ENCODE measurements around the gene HSPB1. TPM values are rescaled to one million over a fixed set of nuclear protein-coding genes. Genes with fewer than 3 reads are reported as not detected.
A peak's percentile ranks its signal among the peaks of the same experiment; 100 is the strongest.
"Not testable (repeated sequence)": the region's sequence is repeated elsewhere in the genome, so short reads cannot be mapped to it uniquely, and the experiment has no call there.

The HSPB1 gene
- total and polyA plus RNA-seq, 3 donors from 2014 or later = 190 to 245 (median 216) TPM

DNA sequence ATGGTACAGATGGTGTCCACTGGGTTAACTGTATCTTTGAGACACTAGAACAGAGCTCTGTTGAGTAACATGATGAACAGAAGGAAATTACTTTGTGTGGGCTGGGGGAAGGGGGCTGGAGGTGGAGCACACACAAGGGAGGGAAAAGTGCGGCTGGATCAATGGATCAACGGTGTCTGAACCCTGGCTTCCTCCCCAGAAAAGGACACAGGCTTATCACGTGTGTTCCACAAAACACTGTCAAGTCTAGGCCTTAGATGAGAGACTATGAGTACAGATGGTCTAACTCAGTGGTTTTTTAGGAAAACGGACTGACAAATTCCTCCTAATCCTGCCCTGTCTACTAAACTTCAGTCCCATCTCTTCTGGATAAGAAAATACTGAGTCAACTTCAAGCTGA is 27.8 kb downstream of the HSPB1 start:
- no peaks in the 10 kb centered on the region for H3K9me3 ChIP-seq
- H3K27me3 ChIP-seq = no peaks in the 10 kb centered on the region
- intact Hi-C loops (cut with DNase I; ENCODE audit: low total_unique reads) = no loop called here
- no peaks in the 10 kb centered on the region for H3K36me3 ChIP-seq (ENCODE audit: low read depth, missing control alignments)
- WGBS, 2 donors = 54 to 64% methylated on average over 4 of the region's 4 CpGs
- no peak overlapping the region for H3K27ac ChIP-seq
- no peak for DNase-seq
- H3K4me1 ChIP-seq = peaks cover 25% of the 10 kb centered on the region
- H3K4me3 ChIP-seq = no peak overlapping the region
- TF ChIP-seq, protein P1, sequence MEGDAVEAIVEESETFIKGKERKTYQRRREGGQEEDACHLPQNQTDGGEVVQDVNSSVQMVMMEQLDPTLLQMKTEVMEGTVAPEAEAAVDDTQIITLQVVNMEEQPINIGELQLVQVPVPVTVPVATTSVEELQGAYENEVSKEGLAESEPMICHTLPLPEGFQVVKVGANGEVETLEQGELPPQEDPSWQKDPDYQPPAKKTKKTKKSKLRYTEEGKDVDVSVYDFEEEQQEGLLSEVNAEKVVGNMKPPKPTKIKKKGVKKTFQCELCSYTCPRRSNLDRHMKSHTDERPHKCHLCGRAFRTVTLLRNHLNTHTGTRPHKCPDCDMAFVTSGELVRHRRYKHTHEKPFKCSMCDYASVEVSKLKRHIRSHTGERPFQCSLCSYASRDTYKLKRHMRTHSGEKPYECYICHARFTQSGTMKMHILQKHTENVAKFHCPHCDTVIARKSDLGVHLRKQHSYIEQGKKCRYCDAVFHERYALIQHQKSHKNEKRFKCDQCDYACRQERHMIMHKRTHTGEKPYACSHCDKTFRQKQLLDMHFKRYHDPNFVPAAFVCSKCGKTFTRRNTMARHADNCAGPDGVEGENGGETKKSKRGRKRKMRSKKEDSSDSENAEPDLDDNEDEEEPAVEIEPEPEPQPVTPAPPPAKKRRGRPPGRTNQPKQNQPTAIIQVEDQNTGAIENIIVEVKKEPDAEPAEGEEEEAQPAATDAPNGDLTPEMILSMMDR (IDR thresholded peaks at IDR 0.05) = no peak
- TF ChIP-seq POLR2A (IDR thresholded peaks at IDR 0.05) = no peak

DNA sequence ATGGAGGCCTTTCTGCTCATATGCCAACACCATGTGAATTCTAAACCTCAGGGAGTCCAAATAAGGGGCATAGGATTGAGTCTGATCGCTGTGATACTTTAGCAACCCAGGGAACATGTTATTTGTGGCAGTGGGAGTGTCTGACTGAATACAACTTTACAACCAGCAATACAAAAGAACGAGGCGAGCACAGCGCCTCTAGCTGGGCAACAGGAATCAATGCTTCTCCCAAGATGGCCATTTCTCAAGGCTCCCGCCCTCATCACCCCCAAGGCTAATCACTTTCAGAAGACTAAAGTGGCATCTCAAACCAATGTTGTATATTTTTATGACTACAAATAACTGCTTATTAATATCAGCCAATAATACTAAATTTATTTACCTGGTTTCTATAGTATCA is 28.2 kb downstream of the HSPB1 start:
- no peaks in the 10 kb centered on the region for H3K9me3 ChIP-seq
- no peak for DNase-seq
- peaks cover 25% of the 10 kb centered on the region for H3K4me1 ChIP-seq
- 72 to 80% methylated on average over 5 of the region's 5 CpGs for WGBS, 2 donors
- TF ChIP-seq POLR2A (IDR thresholded peaks at IDR 0.05) = no peak
- TF ChIP-seq, protein P1 (IDR thresholded peaks at IDR 0.05) = no peak
- no peak overlapping the region for H3K27ac ChIP-seq
- H3K36me3 ChIP-seq (ENCODE audit: low read depth, missing control alignments) = no peaks in the 10 kb centered on the region
- no peaks in the 10 kb centered on the region for H3K27me3 ChIP-seq
- no peak overlapping the region for H3K4me3 ChIP-seq
- intact Hi-C loops (cut with DNase I; ENCODE audit: low total_unique reads) = no loop called here

DNA sequence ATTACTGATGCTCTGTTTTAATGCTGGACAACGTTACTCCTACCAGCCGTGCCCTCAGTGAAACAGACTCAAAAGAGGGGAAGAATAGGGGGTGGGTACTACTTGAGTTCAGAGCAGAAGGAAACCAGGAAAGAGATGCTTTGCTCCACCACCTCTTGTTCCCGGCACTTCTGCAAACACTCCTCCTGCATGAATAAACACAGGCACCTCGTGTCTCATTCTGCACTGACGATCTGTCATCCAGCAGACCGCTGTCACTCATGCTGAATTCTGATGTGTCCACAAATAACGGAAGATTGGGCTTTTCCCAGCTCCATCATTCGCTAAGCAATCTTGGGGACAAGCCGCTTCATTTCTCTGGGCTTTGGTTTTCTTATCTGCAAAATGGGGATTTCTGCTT is 29.6 kb downstream of the HSPB1 start:
- H3K4me3 ChIP-seq = no peak overlapping the region
- peaks cover 25% of the 10 kb centered on the region for H3K4me1 ChIP-seq
- intact Hi-C loops (cut with DNase I; ENCODE audit: low total_unique reads) = no loop called here
- H3K27ac ChIP-seq = no peak overlapping the region
- no peaks in the 10 kb centered on the region for H3K27me3 ChIP-seq
- WGBS, 2 donors = 71 to 81% methylated on average over 9 of the region's 9 CpGs
- DNase-seq = no peak
- H3K36me3 ChIP-seq (ENCODE audit: low read depth, missing control alignments) = no peaks in the 10 kb centered on the region
- TF ChIP-seq, protein P1 (IDR thresholded peaks at IDR 0.05) = no peak
- TF ChIP-seq POLR2A (IDR thresholded peaks at IDR 0.05) = no peak
- no peaks in the 10 kb centered on the region for H3K9me3 ChIP-seq

DNA sequence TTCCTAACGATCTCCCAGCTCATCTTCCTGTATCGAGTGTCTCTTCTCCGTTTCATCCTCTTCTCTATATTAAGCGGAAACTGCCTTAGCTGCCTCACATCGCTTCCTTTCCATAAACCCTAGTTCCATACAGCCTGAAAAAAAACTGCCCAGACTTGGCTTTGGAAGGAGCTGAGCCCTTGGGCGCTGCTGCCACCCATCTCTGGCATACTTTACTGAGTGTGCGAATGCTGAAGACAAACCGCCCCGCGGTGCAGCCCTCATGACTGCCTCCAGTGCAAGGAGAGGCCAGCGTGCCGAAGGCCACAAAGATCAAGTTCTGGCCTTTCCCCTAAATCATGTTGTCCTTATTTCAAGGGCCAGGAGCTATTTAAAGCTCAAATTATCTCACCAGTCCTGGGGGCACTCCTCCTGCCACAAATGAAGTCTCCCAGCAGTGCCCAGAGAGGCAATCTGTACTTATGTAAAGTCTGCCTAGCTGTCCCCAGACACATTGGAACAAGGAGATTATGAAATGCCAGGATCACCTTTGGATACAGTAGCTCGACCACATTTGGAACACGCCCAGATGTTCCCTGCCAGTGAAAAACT is 31.1 kb downstream of the HSPB1 start:
- Histone ChIP-seq H3K27me3 (no peaks in the 10 kb centered on the region), H3K4me3 (no peak overlapping the region), H3K4me1 (peaks cover 32% of the 10 kb centered on the region), H3K36me3 (ENCODE audit: low read depth, missing control alignments) (no peaks in the 10 kb centered on the region), H3K9me3 (no peaks in the 10 kb centered on the region), H3K27ac (peak overlapping the region; percentile 21 to 62)
- DNase-seq = peak; percentile 87
- WGBS, 2 donors = 37 to 55% methylated on average over 14 of the region's 14 CpGs
- TF ChIP-seq POLR2A (IDR thresholded peaks at IDR 0.05) = no peak
- TF ChIP-seq, protein P1 (IDR thresholded peaks at IDR 0.05) = no peak
- intact Hi-C loops (cut with DNase I; ENCODE audit: low total_unique reads) = no loop called here

DNA sequence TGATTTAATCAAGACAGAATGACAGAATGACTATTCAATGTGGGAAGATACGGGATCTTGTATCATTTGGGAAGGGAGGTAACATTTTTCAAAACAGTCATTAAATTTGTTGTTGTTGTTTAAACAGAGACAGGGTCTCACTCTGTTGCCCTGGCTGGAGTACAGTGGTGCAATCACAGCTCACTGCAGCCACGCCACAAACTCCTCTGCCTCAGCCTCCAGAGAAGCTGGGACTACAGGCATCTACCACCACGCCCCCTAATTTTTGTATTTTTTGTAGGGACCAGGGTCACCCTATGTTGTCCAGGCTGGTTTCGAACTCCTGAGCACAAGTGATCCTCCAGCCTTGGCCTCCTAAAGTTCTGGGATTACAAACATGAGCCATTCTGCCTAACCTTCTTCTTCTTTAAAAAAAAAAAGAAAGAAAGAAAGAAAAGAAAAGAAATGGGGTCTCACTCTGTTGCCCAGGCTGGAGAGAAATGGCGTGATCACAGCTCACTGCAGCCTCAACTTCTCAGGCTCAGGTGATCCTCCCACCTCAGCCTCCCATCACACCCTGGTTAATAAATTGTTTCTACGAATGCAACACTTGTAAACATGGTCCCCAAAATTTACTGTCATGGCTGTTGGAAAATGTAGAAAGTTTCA is 32.0 kb downstream of the HSPB1 start:
- Histone ChIP-seq H3K4me1 (peaks cover 32% of the 10 kb centered on the region), H3K9me3 (no peaks in the 10 kb centered on the region), H3K27me3 (no peaks in the 10 kb centered on the region), H3K27ac (peak overlapping the region; percentile 21 to 62), H3K36me3 (ENCODE audit: low read depth, missing control alignments) (no peaks in the 10 kb centered on the region), H3K4me3 (no peak overlapping the region)
- intact Hi-C loops (cut with DNase I; ENCODE audit: low total_unique reads) = no loop called here
- 67% methylated on average over 6 of the region's 6 CpGs for WGBS, 2 donors
- no peak for DNase-seq
- no peak for TF ChIP-seq POLR2A (IDR thresholded peaks at IDR 0.05)
- TF ChIP-seq, protein P1 (IDR thresholded peaks at IDR 0.05) = no peak

DNA sequence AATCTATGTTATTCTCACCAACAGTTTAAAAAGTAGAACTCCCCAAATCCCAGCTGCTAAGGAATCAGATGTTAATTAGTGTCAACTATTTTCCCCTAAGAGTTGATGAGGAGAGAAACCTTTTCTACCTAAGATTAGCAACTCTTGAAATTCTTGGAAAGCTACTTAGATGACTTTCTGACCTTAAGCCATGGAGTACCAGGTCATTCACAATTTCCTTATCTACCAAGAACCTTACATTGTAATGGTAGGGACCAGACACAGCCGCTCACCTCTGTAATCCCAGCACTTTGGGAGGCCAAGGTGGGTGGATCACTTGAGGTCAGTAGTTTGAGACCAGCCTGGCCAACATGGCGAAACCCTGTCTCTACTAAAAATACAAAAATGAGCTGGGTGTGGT is 32.9 kb downstream of the HSPB1 start:
- intact Hi-C loops (cut with DNase I; ENCODE audit: low total_unique reads); DNase-seq; H3K36me3 ChIP-seq (ENCODE audit: low read depth, missing control alignments); H3K27ac ChIP-seq; H3K9me3 ChIP-seq; H3K27me3 ChIP-seq; H3K4me3 ChIP-seq: not testable (repeated sequence)
- 77 to 88% methylated on average over 2 of the region's 2 CpGs for WGBS, 2 donors
- peaks cover 33% of the 10 kb centered on the region for H3K4me1 ChIP-seq
